Measurements from ENCODE around the gene PDIA3. TPM values are rescaled to one million over a fixed set of nuclear protein-coding genes. Genes with fewer than 3 reads are reported as not detected.

The PDIA3 gene
- total and polyA plus RNA-seq, 8 donors = 16.3 to 227 (median 89.1) TPM

GRCh38 chr15:43821505-43821904 is 75.3 kb downstream of the PDIA3 start:
- 23 to 38% (median 28%) methylated on average over 3 of the region's 3 CpGs for WGBS, 5 donors
- H3K4me1 ChIP-seq = peaks cover 26 to 62% (median 46%) of the 10 kb centered on the region in 4 donors
- no peak for TF ChIP-seq POLR2A (IDR thresholded peaks at IDR 0.05)
- TF ChIP-seq, protein P1, sequence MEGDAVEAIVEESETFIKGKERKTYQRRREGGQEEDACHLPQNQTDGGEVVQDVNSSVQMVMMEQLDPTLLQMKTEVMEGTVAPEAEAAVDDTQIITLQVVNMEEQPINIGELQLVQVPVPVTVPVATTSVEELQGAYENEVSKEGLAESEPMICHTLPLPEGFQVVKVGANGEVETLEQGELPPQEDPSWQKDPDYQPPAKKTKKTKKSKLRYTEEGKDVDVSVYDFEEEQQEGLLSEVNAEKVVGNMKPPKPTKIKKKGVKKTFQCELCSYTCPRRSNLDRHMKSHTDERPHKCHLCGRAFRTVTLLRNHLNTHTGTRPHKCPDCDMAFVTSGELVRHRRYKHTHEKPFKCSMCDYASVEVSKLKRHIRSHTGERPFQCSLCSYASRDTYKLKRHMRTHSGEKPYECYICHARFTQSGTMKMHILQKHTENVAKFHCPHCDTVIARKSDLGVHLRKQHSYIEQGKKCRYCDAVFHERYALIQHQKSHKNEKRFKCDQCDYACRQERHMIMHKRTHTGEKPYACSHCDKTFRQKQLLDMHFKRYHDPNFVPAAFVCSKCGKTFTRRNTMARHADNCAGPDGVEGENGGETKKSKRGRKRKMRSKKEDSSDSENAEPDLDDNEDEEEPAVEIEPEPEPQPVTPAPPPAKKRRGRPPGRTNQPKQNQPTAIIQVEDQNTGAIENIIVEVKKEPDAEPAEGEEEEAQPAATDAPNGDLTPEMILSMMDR (IDR thresholded peaks at IDR 0.05) = no peak
- TF ChIP-seq POLR2AphosphoS5 (IDR thresholded peaks at IDR 0.05) = no peak
- TF ChIP-seq EP300 (IDR thresholded peaks at IDR 0.05) = no peak
- intact Hi-C loops (cut with DNase I; ENCODE audit: low total_unique reads) = no loop called here
- H3K9me3 ChIP-seq = no peaks in the 10 kb centered on the region
- no peak for DNase-seq
- H3K27me3 ChIP-seq = no peaks in the 10 kb centered on the region
- peaks cover 7 to 23% (median 22%) of the 10 kb centered on the region in 4 donors for H3K36me3 ChIP-seq
- H3K27ac ChIP-seq = no peak overlapping the region
- H3K4me3 ChIP-seq = no peak overlapping the region

Small RNA genes within 50 kb of the gene (small RNA-seq; reads per million reads assigned to genes)
- gene MIR1282 (0 reads per million in 4 donors), gene RNU6-353P (0 reads per million in 4 donors), gene RNU6-354P (0 reads per million in 4 donors)

Other genes with a start within 250 kb of the PDIA3 start
- gene MAP1A, start 228.8 kb upstream of the PDIA3 start, total RNA-seq = 10 to 100 TPM in 1 of 5 donors, 1 to 10 TPM in 4; 4.8 to 10.1 (median 5.9) TPM
- gene MAP1A, start 228.8 kb upstream of the PDIA3 start, polyA plus RNA-seq = 1 to 10 TPM in 2 of 3 donors, under 1 TPM in 1; 0.61 to 2.2 (median 1.4) TPM
- 100 to 1,000 TPM in 1 of 5 donors, 10 to 100 TPM in 4; 34.1 to 160 (median 69.2) TPM for gene PPIP5K1, start 156.2 kb upstream of the PDIA3 start, total RNA-seq
- 1 to 10 TPM; 4.0 to 8.4 (median 5.0) TPM for gene PPIP5K1, start 156.2 kb upstream of the PDIA3 start, polyA plus RNA-seq
- 100 to 1,000 TPM in 1 of 5 donors, 10 to 100 TPM in 4; 14.0 to 118 (median 54.8) TPM for gene CKMT1B, start 152.4 kb upstream of the PDIA3 start, total RNA-seq
- 10 to 100 TPM; 17.2 to 41.1 (median 27.2) TPM for gene CKMT1B, start 152.4 kb upstream of the PDIA3 start, polyA plus RNA-seq
- gene STRC, start 127.6 kb upstream of the PDIA3 start, total RNA-seq = 1 to 10 TPM in 3 of 5 donors, under 1 TPM in 1, not detected in 1; 0.58 to 5.8 (median 3.1) TPM
- gene STRC, start 127.6 kb upstream of the PDIA3 start, polyA plus RNA-seq = under 1 TPM; 0.25 to 0.78 (median 0.31) TPM
- gene CATSPER2, start 97.6 kb upstream of the PDIA3 start, total RNA-seq = 1 to 10 TPM in 4 of 5 donors, under 1 TPM in 1; 0.45 to 7.8 (median 3.5) TPM
- gene CATSPER2, start 97.6 kb upstream of the PDIA3 start, polyA plus RNA-seq = 1 to 10 TPM; 1.1 to 4.5 (median 2.5) TPM
- 100 to 1,000 TPM in 2 of 5 donors, 10 to 100 TPM in 1, 1 to 10 TPM in 1, under 1 TPM in 1; 0.89 to 142 (median 50.6) TPM for gene CKMT1A, start 52.6 kb upstream of the PDIA3 start, total RNA-seq
- gene CKMT1A, start 52.6 kb upstream of the PDIA3 start, polyA plus RNA-seq = 10 to 100 TPM; 18.7 to 32.5 (median 25.7) TPM
- gene ELL3, start 30.5 kb downstream of the PDIA3 start, total RNA-seq = 100 to 1,000 TPM in 1 of 5 donors, 10 to 100 TPM in 3, 1 to 10 TPM in 1; 8.1 to 131 (median 45.4) TPM
- 10 to 100 TPM in 1 of 3 donors, 1 to 10 TPM in 2; 4.0 to 14.2 (median 5.6) TPM for gene ELL3, start 30.5 kb downstream of the PDIA3 start, polyA plus RNA-seq
- gene SERF2, start 45.9 kb downstream of the PDIA3 start, total RNA-seq = 1,000 to 10,000 TPM in 1 of 5 donors, 100 to 1,000 TPM in 4; 276 to 1,195 (median 526) TPM
- 1,000 to 10,000 TPM; 2,001 to 3,403 (median 2,340) TPM for gene SERF2, start 45.9 kb downstream of the PDIA3 start, polyA plus RNA-seq
- not detected for gene SERINC4, start 53.8 kb downstream of the PDIA3 start, total RNA-seq
- gene SERINC4, start 53.8 kb downstream of the PDIA3 start, polyA plus RNA-seq = under 1 TPM in 2 of 3 donors, not detected in 1; 0.37 to 0.55 TPM
- 10 to 100 TPM in 4 of 5 donors, 1 to 10 TPM in 1; 1.8 to 61.6 (median 24.1) TPM for gene HYPK, start 54.2 kb downstream of the PDIA3 start, total RNA-seq
- 10 to 100 TPM in 2 of 3 donors, 1 to 10 TPM in 1; 5.3 to 56.4 (median 12.9) TPM for gene HYPK, start 54.2 kb downstream of the PDIA3 start, polyA plus RNA-seq
- 10 to 100 TPM in 2 of 5 donors, 1 to 10 TPM in 3; 1.2 to 20.3 (median 4.6) TPM for gene MFAP1, start 78.3 kb downstream of the PDIA3 start, total RNA-seq
- 10 to 100 TPM in 2 of 3 donors, 1 to 10 TPM in 1; 9.7 to 17.7 (median 16.6) TPM for gene MFAP1, start 78.3 kb downstream of the PDIA3 start, polyA plus RNA-seq
- 10 to 100 TPM in 1 of 5 donors, 1 to 10 TPM in 4; 1.2 to 14.5 (median 4.0) TPM for gene WDR76, start 80.6 kb downstream of the PDIA3 start, total RNA-seq
- 1 to 10 TPM; 3.2 to 4.0 (median 3.6) TPM for gene WDR76, start 80.6 kb downstream of the PDIA3 start, polyA plus RNA-seq